RWPE1 (cell line): ENCODE data around the gene RSPO4.

Experiments
- CTCF ChIA-PET: fragments of 350-600 bp; sonication (Branson Sonifier 250); formaldehyde crosslinking; extraction: SDS; loops from one replicate; lab custom pipeline; 2021; lab: Yijun Ruan, JAX
- POLR2A ChIA-PET: fragments of 400-600 bp; formaldehyde crosslinking; extraction: SDS; loops from one replicate; lab custom pipeline; 2020; ENCODE audit warnings: antibody characterized with exemption; ENCODE audit not compliant: low non-redundant PET; lab: Yijun Ruan, JAX
- DNase-seq: peaks from one replicate; pipeline ENCODE4 v3.0.0; 2012; ENCODE audit warnings: low spot score
- H3K27ac ChIP-seq: fragments of 450-650 bp; 2 replicates; pipeline ENCODE4 v1.5.1; 2017
- CTCF ChIP-seq: fragments of 450-650 bp; conservative IDR thresholded peaks from 2 replicates; pipeline ENCODE4 v1.5.1; 2017; ENCODE audit warnings: low read depth, mild to moderate bottlenecking

RSPO4 gene

GRCh38 chr20:952196-952795, 49.8 kb downstream of the RSPO4 start:
- no peak for DNase-seq
- no peak for TF ChIP-seq CTCF
- H3K27ac ChIP-seq = no peak overlapping the region
- CTCF ChIA-PET = interaction anchor here (0.6 kb wide), 1 partner anchor 156 kb away, joined by 3 read pairs; no protein-coding TSS in a partner anchor
- POLR2A ChIA-PET = no interaction called here

DNA sequence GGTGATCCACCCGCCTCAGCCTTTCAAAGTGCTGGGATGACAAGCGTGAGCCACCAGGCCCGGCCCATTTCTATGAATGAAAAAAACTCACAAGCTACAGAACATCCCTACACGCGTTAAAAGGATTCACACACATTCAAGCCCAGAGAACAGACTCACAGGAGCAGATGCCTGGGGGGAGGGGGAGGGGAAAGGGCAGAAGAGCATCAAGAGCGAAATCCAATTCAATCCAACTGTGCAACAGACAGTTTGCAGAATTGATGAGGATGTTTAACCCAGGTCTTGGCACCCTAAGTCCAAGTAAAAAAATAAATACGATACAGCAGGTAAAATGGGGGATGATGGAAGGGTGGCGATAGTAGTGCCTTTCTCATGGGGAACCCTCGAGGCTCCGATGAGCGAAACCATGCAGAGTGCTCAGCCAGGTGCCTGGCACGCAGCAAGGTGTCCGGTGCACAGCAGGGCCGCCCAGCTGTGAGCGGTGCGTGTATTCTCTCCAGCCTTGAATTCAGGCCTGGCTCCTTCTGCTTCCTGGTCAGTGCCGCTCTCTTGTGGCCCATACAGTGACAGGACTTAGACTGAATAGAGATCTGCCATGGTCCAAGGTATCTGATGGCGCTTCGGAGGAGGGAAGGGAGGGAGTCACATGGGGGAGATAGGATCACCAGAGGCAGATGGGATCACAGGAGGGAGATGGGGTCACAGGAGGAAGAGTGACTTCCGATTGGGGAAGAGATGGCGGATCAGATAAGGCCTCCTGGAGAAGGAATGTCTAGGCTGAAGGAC, 50.5 kb downstream of the RSPO4 start:
- TF ChIP-seq CTCF = no peak
- no peak for DNase-seq
- POLR2A ChIA-PET = no interaction called here

DNA sequence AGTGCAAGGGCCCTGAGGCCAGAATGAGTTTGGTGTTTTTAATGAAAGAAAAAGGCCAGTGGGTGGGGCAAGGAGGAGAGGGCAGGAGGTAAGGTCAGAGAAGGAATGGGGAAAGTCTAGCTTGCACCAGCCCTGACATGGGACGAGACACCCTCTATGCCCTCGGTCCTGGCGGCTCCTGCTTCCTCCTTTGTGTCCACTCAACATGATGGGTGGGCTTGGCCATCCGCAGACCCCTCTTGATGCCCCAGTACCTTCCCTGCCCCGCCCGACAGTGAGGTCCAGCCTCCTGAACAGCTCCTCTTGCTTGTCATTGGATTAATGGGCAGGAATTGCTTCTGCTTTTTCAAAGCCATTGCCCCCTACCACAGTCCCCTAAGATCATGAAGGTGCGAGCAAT, 52.4 kb downstream of the RSPO4 start:
- ChIA-PET POLR2A (no interaction called here), CTCF (interaction anchor here (1.0 kb wide), 1 partner anchor 131 kb away, joined by 4 read pairs; no protein-coding TSS in a partner anchor)
- TF ChIP-seq CTCF = no peak
- DNase-seq = no peak
- H3K27ac ChIP-seq = no peak overlapping the region

More for the DNA sequence above, 50.5 kb downstream of the RSPO4 start:
- no peak overlapping the region for H3K27ac ChIP-seq
- CTCF ChIA-PET = no interaction called here

DNA sequence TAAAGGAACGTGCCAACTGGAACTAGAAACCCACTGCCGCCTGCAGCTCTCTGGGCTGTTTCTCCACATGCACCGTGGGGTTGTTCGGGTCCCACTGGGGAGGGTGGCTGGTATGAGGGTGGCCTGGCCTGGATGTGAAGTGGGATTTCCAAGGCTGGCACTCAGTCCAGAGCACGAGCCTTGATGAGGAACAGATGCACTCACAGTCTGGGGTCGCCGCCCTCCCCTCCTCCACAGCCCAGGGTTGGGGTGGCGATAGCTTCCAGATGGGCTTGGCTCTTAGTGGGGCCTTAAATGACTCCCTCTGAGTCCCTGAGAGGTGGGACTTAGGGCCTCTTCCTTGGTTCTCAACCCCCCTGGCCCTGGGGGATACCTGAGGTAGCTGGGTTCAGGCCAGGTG, 55.3 kb downstream of the RSPO4 start:
- ChIA-PET CTCF (interaction anchor here (0.6 to 1.2 kb wide), 2 partner anchors 10 to 96 kb away, joined by 3 to 6 read pairs; no protein-coding TSS in a partner anchor), POLR2A (no interaction called here)
- no peak for TF ChIP-seq CTCF
- no peak for DNase-seq
- no peak overlapping the region for H3K27ac ChIP-seq

DNA sequence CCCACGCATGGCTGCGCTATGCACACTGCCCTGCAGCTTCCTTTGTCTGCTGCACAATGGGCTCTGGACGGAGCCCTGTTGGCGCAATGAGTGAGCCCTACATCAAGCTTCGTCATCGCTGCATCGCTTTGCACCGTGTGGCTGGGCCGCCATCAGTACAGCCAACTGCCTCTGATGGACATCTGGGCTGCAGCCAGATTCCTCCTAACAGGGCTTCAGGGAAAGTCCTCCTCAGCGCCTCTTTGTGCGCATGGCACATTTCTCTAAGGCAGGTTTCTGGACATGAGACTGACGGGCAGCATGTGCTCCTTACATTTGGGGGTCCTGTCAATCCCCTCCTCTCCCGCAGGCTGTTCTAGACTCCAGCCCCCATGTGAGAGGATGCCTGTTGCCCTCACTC, 56.3 kb downstream of the RSPO4 start:
- no peak for DNase-seq
- H3K27ac ChIP-seq = no peak overlapping the region
- no peak for TF ChIP-seq CTCF
- ChIA-PET POLR2A (no interaction called here), CTCF (interaction anchor here (1.2 kb wide), 1 partner anchor 11 kb away, joined by 6 read pairs; no protein-coding TSS in a partner anchor)

- TF ChIP-seq CTCF = no peak
- no peak overlapping the region for H3K27ac ChIP-seq
- POLR2A ChIA-PET = no interaction called here
- no peak for DNase-seq
- CTCF ChIA-PET = no interaction called here
These were observed 57.2 kb downstream of the RSPO4 start for GRCh38 chr20:944774-945410.
